Measurements from ENCODE around the gene ERF. TPM values are rescaled to one million over a fixed set of nuclear protein-coding genes. Genes with fewer than 3 reads are reported as not detected.
"Not testable (repeated sequence)": the region's sequence is repeated elsewhere in the genome, so short reads cannot be mapped to it uniquely, and the experiment has no call there.

The ERF gene
- total RNA-seq, 2 donors from 2014 or later: 10.6 to 31.6 TPM

- WGBS, 2 donors: 83 to 84% methylated on average over 3 of the region's 3 CpGs
- intact Hi-C loops (cut with DNase I): no loop called here
Measured at GRCh38 chr19:42261763-42262162, 6.8 kb upstream of the ERF start.

GRCh38 chr19:42257842-42258241 lies 2.9 kb upstream of the ERF start:
- not testable (repeated sequence) for ATAC-seq, DNase-seq, H3K4me1 ChIP-seq

More at GRCh38 chr19:42261763-42262162, 6.8 kb upstream of the ERF start:
- ATAC-seq (no peak), DNase-seq (no peak)
- TF ChIP-seq POLR2A (IDR thresholded peaks at IDR 0.05) (no peak), CTCF (IDR thresholded peaks at IDR 0.05) (no peak)
- Histone ChIP-seq H3K27ac (no peak overlapping the region), H3K36me3 (replicated peaks in 1 of 2; ENCODE audit: insufficient read depth in 1 of 2, low read depth in 2 of 2) (no peaks in the 10 kb centered on the region), H3K27me3 (no peaks in the 10 kb centered on the region), H3K4me1 (no peaks in the 10 kb centered on the region), H3K4me3 (no peak overlapping the region), H3K9me3 (no peaks in the 10 kb centered on the region)

GRCh38 chr19:42255766-42256745 lies 1.1 kb upstream of the ERF start:
- peaks cover 24% of the 10 kb centered on the region for H3K4me1 ChIP-seq
- no peaks in the 10 kb centered on the region for H3K9me3 ChIP-seq
- intact Hi-C loops (cut with DNase I): no loop called here
- 13 to 15% methylated on average over 15 to 38 of the region's 38 CpGs for WGBS, 2 donors
- DNase-seq (peak in 3 of 4 donors; percentile 38 to 46 (median 41)), ATAC-seq (no peak)
- peak overlapping the region in 1 of 2 donors; percentile 37 for H3K4me3 ChIP-seq
- no peaks in the 10 kb centered on the region for H3K36me3 ChIP-seq (replicated peaks in 1 of 2; ENCODE audit: insufficient read depth in 1 of 2, low read depth in 2 of 2)
- peak overlapping the region; percentile 94 to 99 (median 98) for H3K27ac ChIP-seq
- TF ChIP-seq CTCF (IDR thresholded peaks at IDR 0.05) (no peak), POLR2A (IDR thresholded peaks at IDR 0.05) (peak in 2 of 3 donors; percentile 35 to 48)
- no peaks in the 10 kb centered on the region for H3K27me3 ChIP-seq

More at GRCh38 chr19:42257842-42258241, 2.9 kb upstream of the ERF start:
- H3K4me3 ChIP-seq; H3K9me3 ChIP-seq; H3K27me3 ChIP-seq; H3K27ac ChIP-seq; intact Hi-C loops (cut with DNase I); H3K36me3 ChIP-seq (replicated peaks in 1 of 2; ENCODE audit: insufficient read depth in 1 of 2, low read depth in 2 of 2): not testable (repeated sequence)
- WGBS, 2 donors: 78 to 82% methylated on average over 3 of the region's 3 CpGs

- 0 to 1% methylated on average over 23 to 62 of the region's 70 CpGs for WGBS, 2 donors
- intact Hi-C loops (cut with DNase I): no loop called here
- H3K4me1 ChIP-seq: peaks cover 36% of the 10 kb centered on the region
Measured at GRCh38 chr19:42254089-42254849, 659 bp downstream of the ERF start.

More at GRCh38 chr19:42254089-42254849, 659 bp downstream of the ERF start:
- ATAC-seq: peak; percentile 45
- Histone ChIP-seq H3K4me3 (peak overlapping the region; percentile 61 to 92), H3K27me3 (no peaks in the 10 kb centered on the region), H3K36me3 (replicated peaks in 1 of 2; ENCODE audit: insufficient read depth in 1 of 2, low read depth in 2 of 2) (no peaks in the 10 kb centered on the region), H3K27ac (peak overlapping the region; percentile 94 to 99 (median 98)), H3K9me3 (no peaks in the 10 kb centered on the region)
- peak in 1 of 7 experiments; percentile 5 for TF ChIP-seq CTCF (IDR thresholded peaks at IDR 0.05)
- no peak for TF ChIP-seq POLR2A (IDR thresholded peaks at IDR 0.05)
- peak; percentile 77 to 86 (median 80) for DNase-seq
